PC-3 (cell line): ENCODE data around the gene MCF2L2. TPM values are rescaled to one million over a fixed set of nuclear protein-coding genes. Genes with fewer than 3 reads are reported as not detected.

Experiments
- ATAC-seq: fragments of 200-7000 bp; cut with Tn5 transposase; 2 replicates; pipeline ENCODE4 v1.9.1; 2020; ENCODE audit warnings: mild to moderate bottlenecking, moderate library complexity
- BruUV-seq: library from RNA; stranded (reverse); fragments of 400-500 nt; replicated peaks from 2 replicates; lab custom pipeline; 2021; lab: Mats Ljungman, UMichigan
- CTCF ChIA-PET: fragments of 300-600 bp; sonication (Branson Sonifier 250); formaldehyde crosslinking; loops from one replicate; lab custom pipeline; 2022; ENCODE audit warnings: antibody characterized with exemption; lab: Charles Lee
- POLR2A ChIA-PET: fragments of 300-600 bp; sonication (Branson Sonifier 250); formaldehyde crosslinking; loops from one replicate; lab custom pipeline; 2022; ENCODE audit warnings: antibody characterized with exemption; ENCODE audit not compliant: unreplicated experiment; lab: Charles Lee
- DNase-seq: peaks from one replicate; pipeline ENCODE4 v3.0.0-alpha.2; 2015
- H2AFZ ChIP-seq: fragments of 300-600 bp; sonication (generic); 2 replicates; pipeline ENCODE4 v1.6.0; 2016; ENCODE audit warnings: antibody characterized with exemption, low read length
- H3F3A ChIP-seq: fragments of 300-600 bp; sonication (generic); one replicate; pipeline ENCODE4 v1.6.0; 2017; ENCODE audit warnings: antibody characterized with exemption, low read length, control low read depth, mild to moderate bottlenecking; ENCODE audit not compliant: unreplicated experiment
- H3K27ac ChIP-seq: fragments of 300-600 bp; sonication (generic); 2 replicates; pipeline ENCODE4 v1.5.1; 2016; ENCODE audit warnings: mild to moderate bottlenecking, low read length
- H3K27me3 ChIP-seq: fragments of 300-600 bp; sonication (generic); 2 replicates; pipeline ENCODE4 v1.6.1; 2016; ENCODE audit warnings: low read length, mixed read lengths
- H3K36me3 ChIP-seq: fragments of 300-600 bp; sonication (generic); 2 replicates; pipeline ENCODE4 v1.6.1; 2016; ENCODE audit warnings: low read depth, mixed run types, low read length, mixed read lengths
- H3K4me1 ChIP-seq: fragments of 300-600 bp; sonication (generic); 2 replicates; pipeline ENCODE4 v1.5.1; 2016; ENCODE audit warnings: low read length; ENCODE audit not compliant: insufficient read depth
- H3K4me2 ChIP-seq: fragments of 300-600 bp; sonication (generic); 2 replicates; pipeline ENCODE4 v1.6.0; 2016; ENCODE audit warnings: low read length
- H3K4me3 ChIP-seq: fragments of 300-600 bp; sonication (generic); 2 replicates; pipeline ENCODE4 v1.5.1; 2016; ENCODE audit warnings: mild to moderate bottlenecking, low read length, mixed read lengths
- H3K79me2 ChIP-seq: fragments of 300-600 bp; sonication (generic); 2 replicates; pipeline ENCODE4 v1.6.1; 2017; ENCODE audit warnings: low read length, mixed read lengths
- H3K9ac ChIP-seq: fragments of 300-600 bp; sonication (generic); 2 replicates; pipeline ENCODE4 v1.6.0; 2016; ENCODE audit warnings: mild to moderate bottlenecking, low read length
- H3K9me2 ChIP-seq: fragments of 300-600 bp; sonication (generic); replicated peaks from 2 replicates; pipeline ENCODE4 v1.6.1; 2016; ENCODE audit warnings: mixed run types, low read length, mixed read lengths
- H3K9me3 ChIP-seq: fragments of 300-600 bp; sonication (generic); 2 replicates; pipeline ENCODE4 v1.6.1; 2016; ENCODE audit warnings: low read length, mixed read lengths
- H4K20me1 ChIP-seq: fragments of 300-600 bp; sonication (generic); 2 replicates; pipeline ENCODE4 v1.6.1; 2016; ENCODE audit warnings: low read length, mixed read lengths
- EZH2 ChIP-seq: fragments of 300-600 bp; sonication (generic); IDR thresholded peaks from one replicate; pipeline ENCODE4 v1.6.1; 2017; ENCODE audit warnings: antibody characterized with exemption, mild to moderate bottlenecking, low read length; ENCODE audit not compliant: unreplicated experiment
- EZH2phosphoT487 ChIP-seq: fragments of 300-600 bp; sonication (generic); IDR thresholded peaks from 2 replicates; pipeline ENCODE4 v1.6.1; 2018; ENCODE audit warnings: mild to moderate bottlenecking, antibody characterized with exemption, low read length, borderline replicate concordance
- intact Hi-C: fragments of 100-400 bp; cut with micrococcal nuclease; formaldehyde crosslinking; loops from 2 replicates; pipeline ENCODE4 v1.9.0; 2023
- total RNA-seq: library from RNA; depleted of rRNA; stranded (reverse); fragments of >200 nt; gene quantifications from 2 replicates; pipeline ENCODE4 v1.2.3, GENCODE V29; 2014
- TF ChIP-seq, protein P1 (sequence below): fragments of 300-600 bp; sonication (generic); conservative IDR thresholded peaks from 2 replicates; pipeline ENCODE4 v1.5.1; 2017; ENCODE audit warnings: antibody characterized with exemption, low read depth, mild to moderate bottlenecking, low read length

MCF2L2 gene
- total RNA-seq, 1 experiment from 2014 or later, result 3.6 TPM

DNA sequence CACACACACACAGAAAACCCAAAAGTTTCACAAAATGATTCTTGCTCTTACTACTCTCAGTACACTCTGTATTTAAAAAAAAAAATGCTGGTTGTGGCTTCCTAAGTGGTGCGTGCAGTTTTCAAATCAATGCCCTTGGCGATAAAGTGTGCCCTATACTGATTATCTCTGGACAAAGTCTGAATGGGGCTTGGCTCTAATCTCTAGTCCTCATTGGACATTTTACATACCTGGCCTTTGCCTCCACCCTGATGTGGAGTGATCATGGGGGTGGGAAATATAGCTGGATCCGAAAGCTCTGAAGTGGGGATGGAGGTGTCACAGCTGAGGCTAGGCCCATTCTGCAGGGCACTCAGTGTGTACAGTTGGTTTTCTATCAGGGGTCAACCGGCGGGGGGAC lies 161.3 kb downstream of the MCF2L2 start:
- POLR2A ChIA-PET, result no interaction called here
- H3F3A ChIP-seq, result peaks cover 3% of the 10 kb centered on the region
- H3K4me1 ChIP-seq, result peaks cover 76% of the 10 kb centered on the region
- H3K9me3 ChIP-seq, result no peaks in the 10 kb centered on the region
- no peak overlapping the region for H3K9ac ChIP-seq
- DNase-seq (no peak), ATAC-seq (no peak)
- H3K27ac ChIP-seq, result no peak overlapping the region
- H2AFZ ChIP-seq, result no peak overlapping the region
- BruUV-seq, result no TSS peak
- H3K79me2 ChIP-seq, result peaks cover 98% of the 10 kb centered on the region
- intact Hi-C loops, result no loop called here
- no peaks in the 10 kb centered on the region for H4K20me1 ChIP-seq
- H3K36me3 ChIP-seq, result peaks cover 29% of the 10 kb centered on the region
- CTCF ChIA-PET, result no interaction called here
- H3K4me3 ChIP-seq, result no peak overlapping the region
- H3K4me2 ChIP-seq, result no peak overlapping the region
- H3K27me3 ChIP-seq, result no peaks in the 10 kb centered on the region
- TF ChIP-seq EZH2, result no peak
- TF ChIP-seq, protein P1, sequence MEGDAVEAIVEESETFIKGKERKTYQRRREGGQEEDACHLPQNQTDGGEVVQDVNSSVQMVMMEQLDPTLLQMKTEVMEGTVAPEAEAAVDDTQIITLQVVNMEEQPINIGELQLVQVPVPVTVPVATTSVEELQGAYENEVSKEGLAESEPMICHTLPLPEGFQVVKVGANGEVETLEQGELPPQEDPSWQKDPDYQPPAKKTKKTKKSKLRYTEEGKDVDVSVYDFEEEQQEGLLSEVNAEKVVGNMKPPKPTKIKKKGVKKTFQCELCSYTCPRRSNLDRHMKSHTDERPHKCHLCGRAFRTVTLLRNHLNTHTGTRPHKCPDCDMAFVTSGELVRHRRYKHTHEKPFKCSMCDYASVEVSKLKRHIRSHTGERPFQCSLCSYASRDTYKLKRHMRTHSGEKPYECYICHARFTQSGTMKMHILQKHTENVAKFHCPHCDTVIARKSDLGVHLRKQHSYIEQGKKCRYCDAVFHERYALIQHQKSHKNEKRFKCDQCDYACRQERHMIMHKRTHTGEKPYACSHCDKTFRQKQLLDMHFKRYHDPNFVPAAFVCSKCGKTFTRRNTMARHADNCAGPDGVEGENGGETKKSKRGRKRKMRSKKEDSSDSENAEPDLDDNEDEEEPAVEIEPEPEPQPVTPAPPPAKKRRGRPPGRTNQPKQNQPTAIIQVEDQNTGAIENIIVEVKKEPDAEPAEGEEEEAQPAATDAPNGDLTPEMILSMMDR, result no peak
- no peak for TF ChIP-seq EZH2phosphoT487
- no peaks in the 10 kb centered on the region for H3K9me2 ChIP-seq

DNA sequence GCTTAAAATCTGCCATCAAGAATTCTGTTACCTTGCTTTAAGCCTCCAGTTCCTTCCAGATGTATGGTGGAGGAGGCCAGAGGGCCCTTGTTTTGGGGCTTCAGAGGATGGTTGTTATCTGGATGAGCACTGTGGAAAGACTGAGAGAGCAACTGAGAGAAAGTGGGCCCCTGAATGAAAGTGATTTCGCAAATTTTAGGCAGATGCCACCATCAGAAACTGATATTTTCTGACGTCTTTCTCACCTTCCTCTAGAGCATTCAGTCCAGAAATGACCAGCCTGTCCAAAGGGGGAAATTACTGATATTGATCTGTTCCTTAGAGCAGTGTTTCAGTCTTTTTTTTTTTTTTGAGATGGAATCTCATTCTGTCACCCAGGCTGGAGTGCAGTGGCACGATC lies 162.0 kb downstream of the MCF2L2 start:
- Histone ChIP-seq H3K4me2 (peak overlapping the region; percentile 77), H3K4me1 (peaks cover 79% of the 10 kb centered on the region), H3K27me3 (no peaks in the 10 kb centered on the region), H3K9me2 (no peaks in the 10 kb centered on the region), H3K36me3 (peaks cover 22% of the 10 kb centered on the region), H3F3A (peaks cover 3% of the 10 kb centered on the region), H4K20me1 (no peaks in the 10 kb centered on the region), H2AFZ (no peak overlapping the region), H3K27ac (peak overlapping the region; percentile 91), H3K9ac (peak overlapping the region; percentile 68), H3K4me3 (peak overlapping the region; percentile 51), H3K79me2 (peaks cover 97% of the 10 kb centered on the region), H3K9me3 (no peaks in the 10 kb centered on the region)
- DNase-seq (no peak), ATAC-seq (no peak)
- POLR2A ChIA-PET, result interaction anchor here (0.8 kb wide), 1 partner anchor 105 kb away, joined by 5 read pairs; no protein-coding TSS in a partner anchor
- CTCF ChIA-PET, result interaction anchor here (0.5 to 1.3 kb wide), 3 partner anchors 82 to 116 kb away, joined by 3 to 8 read pairs (median 5); no protein-coding TSS in a partner anchor
- intact Hi-C loops, result loop anchor here (1.0 kb wide), 1 partner anchor 8 kb away; no protein-coding TSS in a partner anchor
- TF ChIP-seq EZH2phosphoT487, result no peak
- TF ChIP-seq, protein P1, result no peak
- no peak for TF ChIP-seq EZH2
- BruUV-seq, result no TSS peak

DNA sequence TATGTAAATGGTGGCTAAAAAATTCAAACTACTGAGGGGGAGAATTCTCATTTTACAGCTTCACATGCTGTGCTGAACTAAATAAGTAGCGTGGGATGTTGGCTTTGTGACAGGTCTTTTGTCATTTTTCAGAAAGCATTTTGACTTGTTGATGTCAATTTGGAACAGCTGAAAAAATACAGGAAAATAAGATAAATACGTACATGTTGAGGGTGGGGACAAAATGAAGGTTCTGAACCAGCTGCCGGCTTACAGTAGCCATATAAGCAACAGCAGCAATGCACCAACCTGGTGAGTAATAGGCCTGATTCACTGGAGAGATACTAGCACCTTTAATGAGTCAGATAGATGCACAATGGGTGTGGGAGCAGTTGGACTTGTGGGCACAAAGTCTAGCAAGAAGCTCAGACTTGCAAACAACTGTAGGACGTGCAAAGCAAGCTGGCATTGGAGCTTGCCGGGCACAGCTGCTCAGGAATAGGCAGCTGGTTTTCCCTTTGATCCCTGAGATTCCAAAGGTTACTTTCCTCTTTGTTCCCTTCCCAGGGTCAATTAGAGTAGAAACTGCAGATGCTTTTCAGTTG lies 162.5 kb downstream of the MCF2L2 start:
- H3K9ac ChIP-seq, result peak overlapping the region; percentile 68
- H3K4me2 ChIP-seq, result peak overlapping the region; percentile 77
- no peaks in the 10 kb centered on the region for H4K20me1 ChIP-seq
- intact Hi-C loops, result loop anchor here (1.0 kb wide), 1 partner anchor 8 kb away; no protein-coding TSS in a partner anchor
- H3K9me3 ChIP-seq, result no peaks in the 10 kb centered on the region
- peak overlapping the region; percentile 51 for H3K4me3 ChIP-seq
- BruUV-seq, result TSS peak; percentile 21
- H3K36me3 ChIP-seq, result peaks cover 19% of the 10 kb centered on the region
- H3K27ac ChIP-seq, result peak overlapping the region; percentile 91
- H2AFZ ChIP-seq, result no peak overlapping the region
- DNase-seq (peak; percentile 97), ATAC-seq (peak; percentile 86)
- no peaks in the 10 kb centered on the region for H3K27me3 ChIP-seq
- H3K79me2 ChIP-seq, result peaks cover 97% of the 10 kb centered on the region
- no peaks in the 10 kb centered on the region for H3K9me2 ChIP-seq
- TF ChIP-seq EZH2phosphoT487 (no peak), EZH2 (no peak)
- TF ChIP-seq, protein P1, result no peak
- ChIA-PET POLR2A (interaction anchor here (0.8 to 1.4 kb wide), 3 partner anchors 11 to 105 kb away, joined by 4 to 8 read pairs (median 5); no protein-coding TSS in a partner anchor), CTCF (interaction anchor here (0.5 to 1.3 kb wide), 3 partner anchors 81 to 117 kb away, joined by 3 to 8 read pairs (median 5); no protein-coding TSS in a partner anchor)
- H3K4me1 ChIP-seq, result peaks cover 79% of the 10 kb centered on the region
- peaks cover 8% of the 10 kb centered on the region for H3F3A ChIP-seq
